Lower lobe of right lung (tissue), 2 donors: ENCODE data around the gene SGK2. TPM values are rescaled to one million over a fixed set of nuclear protein-coding genes. Genes with fewer than 3 reads are reported as not detected.

Experiments
- ATAC-seq, 2 donors: fragments of 200-7000 bp; cut with Tn5 transposase; one replicate each; pipeline ENCODE4 v1.9.1; 2020 to 2022; ENCODE audit warnings: mild to moderate bottlenecking in 2 of 2, moderate library complexity in 2 of 2
- DNase-seq: peaks from one replicate; pipeline ENCODE4 v3.0.0-alpha.2; 2020
- H3K27ac ChIP-seq: fragments of 200-600 bp; one replicate; pipeline ENCODE4 v1.8.0; 2022
- H3K27me3 ChIP-seq: fragments of 200-600 bp; one replicate; pipeline ENCODE4 v1.8.0; 2022; ENCODE audit warnings: low read depth
- H3K36me3 ChIP-seq: fragments of 200-600 bp; one replicate; pipeline ENCODE4 v1.8.0; 2022; ENCODE audit warnings: mild to moderate bottlenecking
- H3K4me1 ChIP-seq: fragments of 200-600 bp; one replicate; pipeline ENCODE4 v1.8.0; 2022
- H3K4me3 ChIP-seq: fragments of 200-600 bp; one replicate; pipeline ENCODE4 v1.8.0; 2022; ENCODE audit warnings: mild to moderate bottlenecking
- H3K9me3 ChIP-seq: fragments of 200-600 bp; one replicate; pipeline ENCODE4 v1.8.0; 2022
- CTCF ChIP-seq: fragments of 200-600 bp; IDR thresholded peaks from one replicate; pipeline ENCODE4 v1.8.0; 2022; ENCODE audit warnings: antibody characterized with exemption, mild to moderate bottlenecking
- intact Hi-C: fragments of 100-400 bp; cut with DNase I; formaldehyde crosslinking; loops from one replicate; pipeline ENCODE4 v1.11.0; 2022
- total RNA-seq: library from RNA; stranded (reverse); fragmentation: NEBNext Ultra II Directional; extraction: Animal tissue kit (Norgen Biotek cat#: 25700); gene quantifications from one replicate; pipeline ENCODE4 v1.2.1, GENCODE V29; 2021
- donor health status: DM: no; HTN: yes; CAD: no; lungs with severe emphysema.

SGK2 gene
- total RNA-seq, 1 donor from 2014 or later = 1.2 TPM

GRCh38 chr20:43533060-43533459, 25.8 kb upstream of the SGK2 start:
- DNase-seq = no peak
- Histone ChIP-seq H3K27me3 (no peaks in the 10 kb centered on the region), H3K4me1 (no peaks in the 10 kb centered on the region), H3K4me3 (no peak overlapping the region), H3K9me3 (no peaks in the 10 kb centered on the region), H3K36me3 (peaks cover 22% of the 10 kb centered on the region), H3K27ac (no peak overlapping the region)
- no peak for ATAC-seq
- intact Hi-C loops = no loop called here
- no peak for TF ChIP-seq CTCF

DNA sequence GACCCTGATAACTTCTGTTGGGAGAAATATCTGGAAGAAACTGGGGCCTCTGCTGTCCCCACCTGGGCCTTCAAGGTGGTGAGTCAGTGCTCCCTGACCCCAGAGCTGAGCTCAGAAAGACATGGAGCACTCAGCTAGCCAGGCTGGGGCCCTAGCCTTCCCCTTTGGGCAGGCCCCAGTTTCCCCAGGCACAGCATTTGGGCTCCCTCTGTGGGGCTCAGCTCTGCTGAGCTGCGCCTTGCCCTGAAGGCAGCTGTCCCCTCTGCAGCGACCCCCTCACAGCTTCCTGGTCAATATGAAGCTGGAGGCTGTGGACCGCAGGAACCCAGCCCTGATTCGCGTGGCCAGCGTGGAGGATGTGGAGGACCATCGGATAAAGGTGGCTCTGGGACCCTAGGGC, 24.8 kb upstream of the SGK2 start:
- DNase-seq (no peak), ATAC-seq (no peak)
- H3K4me3 ChIP-seq = no peak overlapping the region
- no peaks in the 10 kb centered on the region for H3K27me3 ChIP-seq
- H3K9me3 ChIP-seq = no peaks in the 10 kb centered on the region
- no peak for TF ChIP-seq CTCF
- intact Hi-C loops = no loop called here
- H3K27ac ChIP-seq = no peak overlapping the region
- H3K4me1 ChIP-seq = no peaks in the 10 kb centered on the region
- peaks cover 22% of the 10 kb centered on the region for H3K36me3 ChIP-seq

GRCh38 chr20:43534791-43535350, 24.0 kb upstream of the SGK2 start:
- intact Hi-C loops = no loop called here
- H3K36me3 ChIP-seq = peaks cover 23% of the 10 kb centered on the region
- TF ChIP-seq CTCF = no peak

GRCh38 chr20:43535370-43536004, 23.3 kb upstream of the SGK2 start:
- DNase-seq (no peak), ATAC-seq (no peak)
- Histone ChIP-seq H3K9me3 (no peaks in the 10 kb centered on the region), H3K4me1 (no peaks in the 10 kb centered on the region), H3K27me3 (no peaks in the 10 kb centered on the region), H3K4me3 (no peak overlapping the region), H3K36me3 (peaks cover 29% of the 10 kb centered on the region), H3K27ac (no peak overlapping the region)
- intact Hi-C loops = no loop called here
- no peak for TF ChIP-seq CTCF

More at GRCh38 chr20:43534791-43535350, 24.0 kb upstream of the SGK2 start:
- no peak overlapping the region for H3K27ac ChIP-seq
- H3K27me3 ChIP-seq = no peaks in the 10 kb centered on the region
- H3K4me3 ChIP-seq = no peak overlapping the region
- DNase-seq = no peak
- H3K9me3 ChIP-seq = no peaks in the 10 kb centered on the region
- ATAC-seq = no peak
- H3K4me1 ChIP-seq = no peaks in the 10 kb centered on the region

GRCh38 chr20:43536041-43536816, 22.6 kb upstream of the SGK2 start:
- no peaks in the 10 kb centered on the region for H3K9me3 ChIP-seq
- ATAC-seq = no peak
- peaks cover 35% of the 10 kb centered on the region for H3K36me3 ChIP-seq
- intact Hi-C loops = no loop called here
- no peak for DNase-seq
- no peaks in the 10 kb centered on the region for H3K4me1 ChIP-seq
- no peak overlapping the region for H3K4me3 ChIP-seq
- no peak overlapping the region for H3K27ac ChIP-seq
- no peak for TF ChIP-seq CTCF
- H3K27me3 ChIP-seq = no peaks in the 10 kb centered on the region
